HEK293 (cell line): Measurements from ENCODE around the gene UNC5B.

Experiments
- CTCF ChIP-seq: fragments of 450-650 bp; formaldehyde crosslinking; IDR thresholded peaks from 2 replicates; pipeline ENCODE4 v1.5.1; 2016; ENCODE audit warnings: missing biosample characterization, missing genetic modification characterization
- KLF16 ChIP-seq: fragments of 450-650 bp; formaldehyde crosslinking; IDR thresholded peaks from 2 replicates; pipeline ENCODE4 v1.5.1; 2017; ENCODE audit warnings: missing biosample characterization, missing genetic modification characterization
- OVOL3 ChIP-seq: fragments of 450-650 bp; formaldehyde crosslinking; IDR thresholded peaks from 2 replicates; pipeline ENCODE4 v1.5.1; 2016; ENCODE audit warnings: missing biosample characterization, missing genetic modification characterization
- SP2 ChIP-seq: fragments of 450-650 bp; formaldehyde crosslinking; IDR thresholded peaks from 2 replicates; pipeline ENCODE4 v1.5.1; 2016; ENCODE audit warnings: missing biosample characterization, missing genetic modification characterization
- ZBTB10 ChIP-seq: fragments of 450-650 bp; formaldehyde crosslinking; IDR thresholded peaks from 2 replicates; pipeline ENCODE4 v1.5.1; 2016; ENCODE audit warnings: missing biosample characterization, missing genetic modification characterization
- ZBTB21 ChIP-seq: fragments of 450-650 bp; formaldehyde crosslinking; IDR thresholded peaks from 2 replicates; pipeline ENCODE4 v1.5.1; 2017; ENCODE audit warnings: missing biosample characterization, missing genetic modification characterization
- ZEB2 ChIP-seq: fragments of 450-650 bp; formaldehyde crosslinking; IDR thresholded peaks from 2 replicates; pipeline ENCODE4 v1.5.1; 2016; ENCODE audit warnings: missing biosample characterization, missing genetic modification characterization
- ZNF138 ChIP-seq: fragments of 450-650 bp; formaldehyde crosslinking; IDR thresholded peaks from 2 replicates; pipeline ENCODE4 v1.5.1; 2016; ENCODE audit warnings: missing biosample characterization, missing genetic modification characterization, borderline replicate concordance
- ZNF157 ChIP-seq: fragments of 450-650 bp; formaldehyde crosslinking; IDR thresholded peaks from 2 replicates; pipeline ENCODE4 v1.5.1; 2016; ENCODE audit warnings: missing biosample characterization, missing genetic modification characterization
- ZNF239 ChIP-seq: fragments of 450-650 bp; formaldehyde crosslinking; IDR thresholded peaks from 2 replicates; pipeline ENCODE4 v1.5.1; 2016; ENCODE audit warnings: missing biosample characterization, missing genetic modification characterization
- ZNF302 ChIP-seq: fragments of 450-650 bp; formaldehyde crosslinking; IDR thresholded peaks from 2 replicates; pipeline ENCODE4 v1.5.1; 2016; ENCODE audit warnings: missing biosample characterization, missing genetic modification characterization, low read depth
- ZNF341 ChIP-seq: fragments of 450-650 bp; formaldehyde crosslinking; IDR thresholded peaks from 2 replicates; pipeline ENCODE4; 2016; ENCODE audit warnings: low read depth, missing biosample characterization, missing genetic modification characterization
- ZNF366 ChIP-seq: fragments of 450-650 bp; formaldehyde crosslinking; conservative IDR thresholded peaks from 2 replicates; pipeline ENCODE4 v1.5.1; 2016; ENCODE audit warnings: missing biosample characterization, missing genetic modification characterization
- ZNF416 ChIP-seq: fragments of 450-650 bp; formaldehyde crosslinking; IDR thresholded peaks from 2 replicates; pipeline ENCODE4 v1.5.1; 2016; ENCODE audit warnings: missing biosample characterization, missing genetic modification characterization
- ZNF488 ChIP-seq: fragments of 450-650 bp; formaldehyde crosslinking; IDR thresholded peaks from 2 replicates; pipeline ENCODE4 v1.5.1; 2016; ENCODE audit warnings: missing biosample characterization, missing genetic modification characterization
- ZNF555 ChIP-seq: fragments of 450-650 bp; formaldehyde crosslinking; conservative IDR thresholded peaks from 2 replicates; pipeline ENCODE4 v1.5.1; 2017; ENCODE audit warnings: missing biosample characterization, mild to moderate bottlenecking, missing genetic modification characterization, inconsistent platforms
- ZNF585B ChIP-seq: fragments of 450-650 bp; formaldehyde crosslinking; IDR thresholded peaks from 2 replicates; pipeline ENCODE4 v1.5.1; 2016; ENCODE audit warnings: missing biosample characterization, missing genetic modification characterization
- ZSCAN16 ChIP-seq: fragments of 450-650 bp; formaldehyde crosslinking; IDR thresholded peaks from 2 replicates; pipeline ENCODE4 v1.5.1; 2016; ENCODE audit warnings: missing biosample characterization, missing genetic modification characterization
- TF ChIP-seq, protein P1 (sequence below): fragments of 450-650 bp; formaldehyde crosslinking; conservative IDR thresholded peaks from 2 replicates; pipeline ENCODE4 v1.5.1; 2016; ENCODE audit warnings: low read depth, missing biosample characterization, missing genetic modification characterization
- TF ChIP-seq, protein P2 (sequence below): fragments of 450-650 bp; formaldehyde crosslinking; IDR thresholded peaks from 2 replicates; pipeline ENCODE4 v1.5.0; 2017; ENCODE audit warnings: missing biosample characterization, missing genetic modification characterization, borderline replicate concordance
- TF ChIP-seq, protein P3 (sequence below): fragments of 450-650 bp; formaldehyde crosslinking; IDR thresholded peaks from 2 replicates; pipeline ENCODE4 v1.5.1; 2016; ENCODE audit warnings: missing biosample characterization, missing genetic modification characterization
- TF ChIP-seq, protein P4 (sequence below): fragments of 450-650 bp; formaldehyde crosslinking; optimal IDR thresholded peaks from 2 replicates; pipeline ENCODE3; 2016; ENCODE audit warnings: missing biosample characterization, mild to moderate bottlenecking, missing genetic modification characterization
- TF ChIP-seq, protein P5 (sequence below): fragments of 450-650 bp; formaldehyde crosslinking; IDR thresholded peaks from 2 replicates; pipeline ENCODE4; 2016; ENCODE audit warnings: missing biosample characterization, missing genetic modification characterization

UNC5B gene

GRCh38 chr10:71217266-71218045 lies 5.1 kb downstream of the UNC5B start (continued):
- TF ChIP-seq, protein P1, sequence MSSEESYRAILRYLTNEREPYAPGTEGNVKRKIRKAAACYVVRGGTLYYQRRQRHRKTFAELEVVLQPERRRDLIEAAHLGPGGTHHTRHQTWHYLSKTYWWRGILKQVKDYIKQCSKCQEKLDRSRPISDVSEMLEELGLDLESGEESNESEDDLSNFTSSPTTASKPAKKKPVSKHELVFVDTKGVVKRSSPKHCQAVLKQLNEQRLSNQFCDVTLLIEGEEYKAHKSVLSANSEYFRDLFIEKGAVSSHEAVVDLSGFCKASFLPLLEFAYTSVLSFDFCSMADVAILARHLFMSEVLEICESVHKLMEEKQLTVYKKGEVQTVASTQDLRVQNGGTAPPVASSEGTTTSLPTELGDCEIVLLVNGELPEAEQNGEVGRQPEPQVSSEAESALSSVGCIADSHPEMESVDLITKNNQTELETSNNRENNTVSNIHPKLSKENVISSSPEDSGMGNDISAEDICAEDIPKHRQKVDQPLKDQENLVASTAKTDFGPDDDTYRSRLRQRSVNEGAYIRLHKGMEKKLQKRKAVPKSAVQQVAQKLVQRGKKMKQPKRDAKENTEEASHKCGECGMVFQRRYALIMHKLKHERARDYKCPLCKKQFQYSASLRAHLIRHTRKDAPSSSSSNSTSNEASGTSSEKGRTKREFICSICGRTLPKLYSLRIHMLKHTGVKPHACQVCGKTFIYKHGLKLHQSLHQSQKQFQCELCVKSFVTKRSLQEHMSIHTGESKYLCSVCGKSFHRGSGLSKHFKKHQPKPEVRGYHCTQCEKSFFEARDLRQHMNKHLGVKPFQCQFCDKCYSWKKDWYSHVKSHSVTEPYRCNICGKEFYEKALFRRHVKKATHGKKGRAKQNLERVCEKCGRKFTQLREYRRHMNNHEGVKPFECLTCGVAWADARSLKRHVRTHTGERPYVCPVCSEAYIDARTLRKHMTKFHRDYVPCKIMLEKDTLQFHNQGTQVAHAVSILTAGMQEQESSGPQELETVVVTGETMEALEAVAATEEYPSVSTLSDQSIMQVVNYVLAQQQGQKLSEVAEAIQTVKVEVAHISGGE, result peak; percentile 32; the same call in 1 of the 2 replicates
- peak; percentile 58 for TF ChIP-seq CTCF
- TF ChIP-seq, protein P2, sequence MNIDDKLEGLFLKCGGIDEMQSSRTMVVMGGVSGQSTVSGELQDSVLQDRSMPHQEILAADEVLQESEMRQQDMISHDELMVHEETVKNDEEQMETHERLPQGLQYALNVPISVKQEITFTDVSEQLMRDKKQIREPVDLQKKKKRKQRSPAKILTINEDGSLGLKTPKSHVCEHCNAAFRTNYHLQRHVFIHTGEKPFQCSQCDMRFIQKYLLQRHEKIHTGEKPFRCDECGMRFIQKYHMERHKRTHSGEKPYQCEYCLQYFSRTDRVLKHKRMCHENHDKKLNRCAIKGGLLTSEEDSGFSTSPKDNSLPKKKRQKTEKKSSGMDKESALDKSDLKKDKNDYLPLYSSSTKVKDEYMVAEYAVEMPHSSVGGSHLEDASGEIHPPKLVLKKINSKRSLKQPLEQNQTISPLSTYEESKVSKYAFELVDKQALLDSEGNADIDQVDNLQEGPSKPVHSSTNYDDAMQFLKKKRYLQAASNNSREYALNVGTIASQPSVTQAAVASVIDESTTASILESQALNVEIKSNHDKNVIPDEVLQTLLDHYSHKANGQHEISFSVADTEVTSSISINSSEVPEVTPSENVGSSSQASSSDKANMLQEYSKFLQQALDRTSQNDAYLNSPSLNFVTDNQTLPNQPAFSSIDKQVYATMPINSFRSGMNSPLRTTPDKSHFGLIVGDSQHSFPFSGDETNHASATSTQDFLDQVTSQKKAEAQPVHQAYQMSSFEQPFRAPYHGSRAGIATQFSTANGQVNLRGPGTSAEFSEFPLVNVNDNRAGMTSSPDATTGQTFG, result no peak
- no peak for TF ChIP-seq ZNF555 (tag by site-specific recombination)
- TF ChIP-seq ZNF416 (tag by site-specific recombination), result no peak
- TF ChIP-seq ZNF157 (tag by site-specific recombination), result no peak
- TF ChIP-seq ZNF366 (tag by site-specific recombination), result no peak
- TF ChIP-seq ZNF138 (tag by site-specific recombination), result no peak
- TF ChIP-seq, protein P3, sequence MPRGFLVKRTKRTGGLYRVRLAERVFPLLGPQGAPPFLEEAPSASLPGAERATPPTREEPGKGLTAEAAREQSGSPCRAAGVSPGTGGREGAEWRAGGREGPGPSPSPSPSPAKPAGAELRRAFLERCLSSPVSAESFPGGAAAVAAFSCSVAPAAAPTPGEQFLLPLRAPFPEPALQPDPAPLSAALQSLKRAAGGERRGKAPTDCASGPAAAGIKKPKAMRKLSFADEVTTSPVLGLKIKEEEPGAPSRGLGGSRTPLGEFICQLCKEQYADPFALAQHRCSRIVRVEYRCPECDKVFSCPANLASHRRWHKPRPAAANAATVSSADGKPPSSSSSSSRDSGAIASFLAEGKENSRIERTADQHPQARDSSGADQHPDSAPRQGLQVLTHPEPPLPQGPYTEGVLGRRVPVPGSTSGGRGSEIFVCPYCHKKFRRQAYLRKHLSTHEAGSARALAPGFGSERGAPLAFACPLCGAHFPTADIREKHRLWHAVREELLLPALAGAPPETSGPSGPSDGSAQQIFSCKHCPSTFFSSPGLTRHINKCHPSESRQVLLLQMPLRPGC (tag by site-specific recombination), result no peak
- no peak for TF ChIP-seq ZNF488 (tag by site-specific recombination)
- no peak; the same call in 1 of the 2 replicates for TF ChIP-seq ZEB2 (tag by site-specific recombination)
- TF ChIP-seq ZSCAN16 (tag by site-specific recombination), result no peak
- TF ChIP-seq, protein P4, sequence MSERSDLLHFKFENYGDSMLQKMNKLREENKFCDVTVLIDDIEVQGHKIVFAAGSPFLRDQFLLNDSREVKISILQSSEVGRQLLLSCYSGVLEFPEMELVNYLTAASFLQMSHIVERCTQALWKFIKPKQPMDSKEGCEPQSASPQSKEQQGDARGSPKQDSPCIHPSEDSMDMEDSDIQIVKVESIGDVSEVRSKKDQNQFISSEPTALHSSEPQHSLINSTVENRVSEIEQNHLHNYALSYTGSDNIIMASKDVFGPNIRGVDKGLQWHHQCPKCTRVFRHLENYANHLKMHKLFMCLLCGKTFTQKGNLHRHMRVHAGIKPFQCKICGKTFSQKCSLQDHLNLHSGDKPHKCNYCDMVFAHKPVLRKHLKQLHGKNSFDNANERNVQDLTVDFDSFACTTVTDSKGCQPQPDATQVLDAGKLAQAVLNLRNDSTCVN, result peak; percentile 46
- TF ChIP-seq ZBTB10 (tag by site-specific recombination), result peak; percentile 61
- TF ChIP-seq KLF16, result no peak
- no peak for TF ChIP-seq ZBTB21 (tag by site-specific recombination)
- TF ChIP-seq OVOL3 (tag by site-specific recombination), result no peak
- no peak for TF ChIP-seq ZNF585B (tag by site-specific recombination)
- no peak for TF ChIP-seq ZNF239 (tag by site-specific recombination)
- no peak for TF ChIP-seq ZNF302 (tag by site-specific recombination)
- peak; percentile 44; the same call in 1 of the 2 replicates for TF ChIP-seq ZNF341 (tag by site-specific recombination)
- peak; percentile 34 for TF ChIP-seq SP2 (tag by site-specific recombination)
- TF ChIP-seq, protein P5, sequence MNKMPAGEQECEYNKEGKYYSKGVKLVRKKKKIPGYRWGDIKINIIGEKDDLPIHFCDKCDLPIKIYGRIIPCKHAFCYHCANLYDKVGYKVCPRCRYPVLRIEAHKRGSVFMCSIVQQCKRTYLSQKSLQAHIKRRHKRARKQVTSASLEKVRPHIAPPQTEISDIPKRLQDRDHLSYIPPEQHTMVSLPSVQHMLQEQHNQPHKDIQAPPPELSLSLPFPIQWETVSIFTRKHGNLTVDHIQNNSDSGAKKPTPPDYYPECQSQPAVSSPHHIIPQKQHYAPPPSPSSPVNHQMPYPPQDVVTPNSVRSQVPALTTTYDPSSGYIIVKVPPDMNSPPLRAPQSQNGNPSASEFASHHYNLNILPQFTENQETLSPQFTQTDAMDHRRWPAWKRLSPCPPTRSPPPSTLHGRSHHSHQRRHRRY, result no peak
